IPS-18c (cell line): ENCODE data around the gene GCH1.
"Not testable (repeated sequence)": the region's sequence is repeated elsewhere in the genome, so short reads cannot be mapped to it uniquely, and the experiment has no call there.

Source experiments
- H3K4me3 ChIP-seq: 2 replicates; pipeline ENCODE4 v1.7.0; 2013; ENCODE audit warnings: low read depth, mild to moderate bottlenecking, low read length, moderate library complexity; ENCODE audit not compliant: insufficient read depth
- H3K9me3 ChIP-seq: one replicate; pipeline ENCODE4 v1.6.1; 2013; ENCODE audit warnings: mild to moderate bottlenecking, low read length, moderate library complexity; ENCODE audit not compliant: control insufficient read depth, insufficient read depth

The GCH1 gene

GRCh38 chr14:54902521-54903420 is at the start of gene GCH1:
TSS of gene GCH1 (minus strand) at chr14:54902826. CDS start at chr14:54902663, 163 bp downstream.
- Histone ChIP-seq H3K4me3 (peak within 1 kb of the TSS; percentile 88), H3K9me3 (no peaks in the 10 kb centered on the region)

GRCh38 chr14:54947230-54947629 is 44.6 kb upstream of the GCH1 start:
- H3K9me3 ChIP-seq = peaks cover 8% of the 10 kb centered on the region
- no peak overlapping the region for H3K4me3 ChIP-seq

- H3K4me3 ChIP-seq = no peak overlapping the region
- H3K9me3 ChIP-seq = peaks cover 8% of the 10 kb centered on the region
These were observed 43.9 kb upstream of the GCH1 start for GRCh38 chr14:54946500-54946899.

- Histone ChIP-seq H3K9me3 (peaks cover 8% of the 10 kb centered on the region), H3K4me3 (no peak overlapping the region)
These were observed 42.2 kb upstream of the GCH1 start for GRCh38 chr14:54944737-54945391.

GRCh38 chr14:54942913-54943312 is 40.3 kb upstream of the GCH1 start:
- Histone ChIP-seq H3K9me3 (no peaks in the 10 kb centered on the region), H3K4me3 (no peak overlapping the region)

- Histone ChIP-seq H3K4me3 (no peak overlapping the region), H3K9me3 (no peaks in the 10 kb centered on the region)
These were observed 34.2 kb upstream of the GCH1 start for GRCh38 chr14:54936816-54937215.

- H3K4me3 ChIP-seq = no peak overlapping the region
- H3K9me3 ChIP-seq = no peaks in the 10 kb centered on the region
These were observed 33.3 kb upstream of the GCH1 start for GRCh38 chr14:54935958-54936357.

- no peak overlapping the region for H3K4me3 ChIP-seq
These were observed 32.5 kb upstream of the GCH1 start for GRCh38 chr14:54935100-54935499.

GRCh38 chr14:54933006-54933405 is 30.4 kb upstream of the GCH1 start:
- Histone ChIP-seq H3K9me3 (no peaks in the 10 kb centered on the region), H3K4me3 (no peak overlapping the region)

More at GRCh38 chr14:54935100-54935499, 32.5 kb upstream of the GCH1 start:
- no peaks in the 10 kb centered on the region for H3K9me3 ChIP-seq

- H3K9me3 ChIP-seq = no peaks in the 10 kb centered on the region
- no peak overlapping the region for H3K4me3 ChIP-seq
These were observed 29.1 kb upstream of the GCH1 start for GRCh38 chr14:54931598-54932340.

- Histone ChIP-seq H3K9me3 (no peaks in the 10 kb centered on the region), H3K4me3 (no peak overlapping the region)
These were observed 28.5 kb upstream of the GCH1 start for GRCh38 chr14:54931101-54931500.

- H3K9me3 ChIP-seq = no peaks in the 10 kb centered on the region
- no peak overlapping the region for H3K4me3 ChIP-seq
These were observed 26.9 kb upstream of the GCH1 start for GRCh38 chr14:54929556-54929955.

GRCh38 chr14:54928216-54928615 is 25.6 kb upstream of the GCH1 start:
- no peaks in the 10 kb centered on the region for H3K9me3 ChIP-seq
- no peak overlapping the region for H3K4me3 ChIP-seq

GRCh38 chr14:54927551-54927950 is 24.9 kb upstream of the GCH1 start:
- Histone ChIP-seq H3K9me3 (no peaks in the 10 kb centered on the region), H3K4me3 (no peak overlapping the region)

GRCh38 chr14:54926570-54926969 is 23.9 kb upstream of the GCH1 start:
- H3K9me3 ChIP-seq = not testable (repeated sequence)

GRCh38 chr14:54922598-54922997 is 20.0 kb upstream of the GCH1 start:
- Histone ChIP-seq H3K4me3 (no peak overlapping the region), H3K9me3 (no peaks in the 10 kb centered on the region)

More at GRCh38 chr14:54926570-54926969, 23.9 kb upstream of the GCH1 start:
- not testable (repeated sequence) for H3K4me3 ChIP-seq

GRCh38 chr14:54920052-54920451 is 17.4 kb upstream of the GCH1 start:
- Histone ChIP-seq H3K9me3 (no peaks in the 10 kb centered on the region), H3K4me3 (no peak overlapping the region)

GRCh38 chr14:54919330-54919729 is 16.7 kb upstream of the GCH1 start:
- Histone ChIP-seq H3K4me3 (no peak overlapping the region), H3K9me3 (no peaks in the 10 kb centered on the region)
